ENCODE data around the gene RCOR2.

The RCOR2 gene

GRCh38 chr11:63907808-63908530, 9.0 kb downstream of the RCOR2 start:
- in situ Hi-C loops (cut with MboI; ENCODE audit: low sequenced_read_pairs) = no loop called here

- in situ Hi-C loops (cut with MboI; ENCODE audit: low sequenced_read_pairs) = no loop called here
Measured at GRCh38 chr11:63907063-63907462, 9.9 kb downstream of the RCOR2 start.

GRCh38 chr11:63906585-63906984, 10.4 kb downstream of the RCOR2 start:
- in situ Hi-C loops (cut with MboI; ENCODE audit: low sequenced_read_pairs) = no loop called here

- in situ Hi-C loops (cut with MboI; ENCODE audit: low sequenced_read_pairs) = no loop called here
Measured at GRCh38 chr11:63906087-63906486, 10.9 kb downstream of the RCOR2 start.

- in situ Hi-C loops (cut with MboI; ENCODE audit: low sequenced_read_pairs) = no loop called here
Measured at GRCh38 chr11:63905179-63905578, 11.8 kb downstream of the RCOR2 start.

DNA sequence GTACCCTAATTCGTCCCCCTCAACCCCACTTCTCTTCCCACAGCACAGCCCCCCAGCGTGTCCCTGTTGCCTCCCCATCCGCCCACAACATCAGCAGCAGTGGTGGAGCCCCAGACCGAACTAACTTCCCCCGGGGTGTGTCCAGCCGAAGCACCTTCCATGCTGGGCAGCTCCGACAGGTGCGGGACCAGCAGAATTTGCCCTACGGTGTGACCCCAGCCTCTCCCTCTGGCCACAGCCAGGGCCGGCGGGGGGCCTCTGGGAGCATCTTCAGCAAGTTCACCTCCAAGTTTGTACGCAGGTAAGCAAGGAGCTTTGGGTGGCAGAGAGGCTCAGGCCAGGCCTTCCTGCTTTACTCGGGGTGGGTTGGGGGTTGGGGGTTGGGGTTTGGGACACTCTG, 12.2 kb downstream of the RCOR2 start:
- in situ Hi-C loops (cut with MboI; ENCODE audit: low sequenced_read_pairs) = no loop called here

- in situ Hi-C loops (cut with MboI; ENCODE audit: low sequenced_read_pairs) = no loop called here
Measured at GRCh38 chr11:63903884-63904283, 13.1 kb downstream of the RCOR2 start.

GRCh38 chr11:63901660-63902059, 15.3 kb downstream of the RCOR2 start:
- in situ Hi-C loops (cut with MboI; ENCODE audit: low sequenced_read_pairs) = no loop called here

DNA sequence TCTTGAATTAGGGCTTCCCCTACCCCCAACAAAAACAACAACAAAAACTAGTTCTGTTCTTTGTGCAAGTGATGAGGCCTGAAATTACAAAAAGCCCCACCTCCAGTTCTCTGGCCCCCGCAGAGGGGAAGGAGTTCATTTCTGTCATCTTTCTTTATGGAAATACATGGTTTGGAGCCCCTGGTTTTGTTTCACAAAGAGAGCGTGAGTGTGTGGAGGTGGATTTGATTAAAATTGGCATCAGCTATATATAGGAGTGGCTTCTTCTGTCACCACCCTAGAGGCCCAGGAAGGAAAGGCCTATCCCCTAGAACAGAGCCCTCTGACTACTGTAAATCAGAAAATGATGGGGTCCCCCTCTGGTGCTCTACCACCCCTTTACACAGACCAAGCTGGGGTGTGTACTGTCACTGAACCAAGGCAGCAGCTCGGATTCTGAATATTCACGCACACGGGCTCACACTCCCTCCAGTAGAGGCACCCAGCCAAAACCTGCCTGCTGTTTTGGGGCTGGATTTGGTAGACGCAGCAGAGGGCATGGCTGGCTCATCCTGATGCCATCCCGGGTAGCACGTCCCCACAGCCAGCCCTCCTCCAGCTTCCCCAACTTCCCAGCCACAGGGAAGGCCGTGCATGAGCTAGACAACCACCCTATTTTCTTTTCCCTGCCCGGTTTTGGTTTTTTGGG, 19.4 kb downstream of the RCOR2 start:
- in situ Hi-C loops (cut with MboI; ENCODE audit: low sequenced_read_pairs) = no loop called here

GRCh38 chr11:63896071-63896470, 20.9 kb downstream of the RCOR2 start:
- in situ Hi-C loops (cut with MboI; ENCODE audit: low sequenced_read_pairs) = no loop called here

- in situ Hi-C loops (cut with MboI; ENCODE audit: low sequenced_read_pairs) = no loop called here
Measured at GRCh38 chr11:63893355-63893754, 23.6 kb downstream of the RCOR2 start.

GRCh38 chr11:63892228-63892627, 24.7 kb downstream of the RCOR2 start:
- in situ Hi-C loops (cut with MboI; ENCODE audit: low sequenced_read_pairs) = no loop called here

GRCh38 chr11:63890368-63890767, 26.6 kb downstream of the RCOR2 start:
- in situ Hi-C loops (cut with MboI; ENCODE audit: low sequenced_read_pairs) = no loop called here

- in situ Hi-C loops (cut with MboI; ENCODE audit: low sequenced_read_pairs) = no loop called here
Measured at GRCh38 chr11:63889344-63889743, 27.6 kb downstream of the RCOR2 start.

DNA sequence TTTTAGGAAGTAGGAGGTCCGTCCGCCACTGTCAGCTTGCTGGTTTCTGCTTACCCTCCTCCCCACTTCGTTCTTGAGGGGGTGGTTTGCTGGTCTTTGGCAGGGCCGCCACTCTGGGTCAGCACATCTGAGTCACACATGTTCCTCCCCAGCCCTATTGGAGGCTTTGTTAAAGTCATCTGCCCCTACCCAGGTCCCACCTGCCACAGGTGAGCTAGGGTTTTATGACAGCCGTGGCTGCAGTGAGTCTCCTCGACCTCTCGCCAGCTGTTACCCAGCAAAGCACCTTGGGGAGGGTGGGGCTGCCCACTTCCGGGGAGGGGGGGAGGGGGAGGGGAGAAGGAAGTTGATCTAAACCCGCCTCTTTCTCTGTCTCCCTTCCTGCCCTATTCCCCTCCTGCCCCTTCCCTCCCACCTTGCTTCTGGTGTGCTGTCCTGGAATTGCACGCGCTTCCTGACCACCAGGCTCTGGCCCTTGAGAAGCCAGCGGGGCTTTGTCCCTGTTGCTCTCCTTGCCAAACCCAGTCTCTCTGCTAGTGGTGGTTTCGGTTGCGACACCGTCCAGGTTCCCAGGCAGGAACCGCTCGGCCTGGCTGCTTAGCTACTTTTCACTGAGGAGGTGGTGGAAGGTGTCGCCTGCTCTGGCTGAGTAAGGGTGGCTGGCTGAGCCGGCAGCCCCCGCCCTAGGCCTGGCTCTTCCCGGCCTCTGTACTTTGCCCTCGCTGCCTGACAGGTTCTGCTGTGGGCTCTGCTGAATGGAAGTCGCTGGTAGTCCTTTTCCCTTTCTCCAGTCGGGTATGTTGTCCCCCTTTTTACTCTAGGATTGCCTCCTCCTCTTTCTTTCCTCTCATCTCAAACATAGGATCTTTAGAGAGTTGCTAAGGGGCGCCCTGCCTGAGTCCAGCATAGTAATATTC, 28.5 kb downstream of the RCOR2 start:
- in situ Hi-C loops (cut with MboI; ENCODE audit: low sequenced_read_pairs) = no loop called here

GRCh38 chr11:63887386-63887999, 29.5 kb downstream of the RCOR2 start:
- in situ Hi-C loops (cut with MboI; ENCODE audit: low sequenced_read_pairs) = no loop called here

- in situ Hi-C loops (cut with MboI; ENCODE audit: low sequenced_read_pairs) = no loop called here
Measured at GRCh38 chr11:63884196-63884932, 32.6 kb downstream of the RCOR2 start.

DNA sequence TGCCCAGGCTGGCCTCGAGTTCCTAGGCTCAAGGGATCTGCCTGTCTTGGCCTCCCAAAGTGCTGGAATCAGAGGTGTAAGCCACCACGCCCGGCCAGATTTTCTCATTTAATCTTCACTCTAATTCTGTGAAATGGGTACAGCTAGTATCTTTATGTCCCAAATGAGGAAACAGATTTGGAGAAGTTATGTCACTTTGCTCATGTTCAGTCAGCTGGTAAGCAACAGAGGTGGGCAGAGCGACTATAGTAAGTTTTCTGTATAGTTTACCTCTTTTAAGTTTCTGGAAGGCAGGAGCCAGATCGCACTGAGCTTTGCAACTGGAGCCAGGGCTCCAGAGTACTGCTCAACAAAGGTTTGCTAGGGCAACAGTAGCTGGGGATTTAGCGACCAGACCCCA, 33.2 kb downstream of the RCOR2 start:
- in situ Hi-C loops (cut with MboI; ENCODE audit: low sequenced_read_pairs) = no loop called here

DNA sequence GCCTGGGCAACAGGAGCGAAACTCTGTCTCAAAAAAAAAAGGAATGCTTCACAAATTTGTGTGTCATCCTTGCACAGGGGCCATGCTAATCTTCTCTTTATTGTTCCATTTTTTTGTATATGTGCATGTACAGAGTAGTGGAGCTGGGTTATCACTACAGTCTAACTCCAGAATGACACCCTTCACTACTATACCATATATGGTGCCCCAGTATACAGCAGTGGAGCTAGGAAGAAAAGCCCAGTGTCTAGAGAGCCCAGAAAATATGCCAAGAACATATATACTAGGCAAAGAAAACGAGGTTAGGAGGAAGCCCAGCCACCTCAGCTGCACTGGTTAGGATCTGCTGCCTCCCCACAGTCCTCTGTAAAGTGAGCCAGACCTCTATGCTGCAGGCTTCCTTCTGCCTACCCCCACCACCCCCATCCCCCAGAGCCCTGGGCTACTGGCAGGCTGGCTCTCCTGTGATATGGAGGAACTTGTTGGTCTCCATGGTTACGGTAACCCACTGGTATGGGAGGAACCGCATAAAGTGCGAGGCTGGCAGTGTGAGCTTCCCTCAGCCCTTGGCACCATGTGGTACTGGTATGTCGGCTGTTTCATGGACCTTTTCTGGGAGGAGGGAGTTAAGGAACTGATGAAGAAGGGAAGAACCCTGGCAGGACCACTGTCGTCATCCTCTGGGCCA, 34.3 kb downstream of the RCOR2 start:
- in situ Hi-C loops (cut with MboI; ENCODE audit: low sequenced_read_pairs) = no loop called here

DNA sequence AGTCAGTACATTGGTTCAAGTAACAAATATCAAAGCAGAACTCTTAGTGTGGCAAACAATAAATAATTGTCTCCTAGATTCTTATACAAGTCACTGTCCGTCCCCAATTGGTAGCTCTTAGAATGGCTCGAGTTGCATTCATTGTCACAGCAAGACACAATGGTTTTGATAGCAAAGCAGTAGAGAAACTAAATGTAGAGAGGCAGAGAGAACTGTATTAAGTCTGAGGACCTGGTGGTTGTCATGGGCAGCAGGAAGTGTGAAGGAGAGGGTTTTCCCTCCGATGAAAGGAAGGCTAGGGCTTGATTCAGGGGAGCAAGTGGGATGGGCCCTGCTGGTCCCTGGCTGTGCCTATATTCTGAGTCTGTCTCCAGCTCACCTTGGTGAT, 36.6 kb downstream of the RCOR2 start:
- in situ Hi-C loops (cut with MboI; ENCODE audit: low sequenced_read_pairs) = no loop called here

Data from HL-60/S4 treated with phorbol 12-myristate 13-acetate at 8.2 ng/mL for 4 days and 3 days (cell line).